K562 (cell line): ENCODE results near the gene CD74. TPM values are rescaled to one million over a fixed set of nuclear protein-coding genes. Genes with fewer than 3 reads are reported as not detected.

Experiments
- ATF1 ChIP-seq, 2 experiments: fragments of 450-650 bp in 1 of 2; IDR thresholded peaks; 2 replicates each; pipeline ENCODE4 v1.6.1; 2016; ENCODE audit warnings: missing compliant biosample characterization in 1 of 2, missing genetic modification characterization in 1 of 2
- BCLAF1 ChIP-seq, 2 experiments: fragments of 450-650 bp in 1 of 2; IDR thresholded peaks; 2 replicates each; pipeline ENCODE4 v1.6.1; 2011 to 2017; ENCODE audit warnings: low read depth in 2 of 2, antibody characterized with exemption in 1 of 2, borderline replicate concordance in 1 of 2, low read length in 1 of 2, mild to moderate bottlenecking in 1 of 2, mixed read lengths in 1 of 2; ENCODE audit not compliant: control insufficient read depth in 1 of 2
- CREM ChIP-seq: IDR thresholded peaks from 2 replicates; pipeline ENCODE4 v1.6.1; 2014; ENCODE audit warnings: antibody characterized with exemption, low read depth
- ELK1 ChIP-seq: sonication (generic); formaldehyde crosslinking; IDR thresholded peaks from 2 replicates; pipeline ENCODE4 v1.8.1; 2022; ENCODE audit warnings: missing genetic modification reagents
- ETV5 ChIP-seq: sonication (generic); formaldehyde crosslinking; IDR thresholded peaks from 2 replicates; pipeline ENCODE4 v1.4.0; 2020; ENCODE audit warnings: low read depth, mild to moderate bottlenecking, missing genetic modification reagents
- FOXA3 ChIP-seq, 2 experiments: fragments of 450-650 bp in 1 of 2; sonication (generic) in 1 of 2; formaldehyde crosslinking; IDR thresholded peaks in 1 of 2; conservative IDR thresholded peaks in 1 of 2; 2 replicates each; pipeline versions ENCODE4 v1.4.0 to v1.8.0; 2020 to 2022; ENCODE audit warnings: mild to moderate bottlenecking in 2 of 2, missing genetic modification reagents in 1 of 2
- GATAD2B ChIP-seq: fragments of 450-650 bp; IDR thresholded peaks from 2 replicates; pipeline ENCODE4 v1.6.1; 2017; ENCODE audit warnings: mild to moderate bottlenecking, borderline replicate concordance
- MCM7 ChIP-seq, 2 experiments: fragments of 450-650 bp; IDR thresholded peaks; 2 replicates each; pipeline ENCODE4 v1.6.1; 2016 to 2018
- MTA1 ChIP-seq: fragments of 450-650 bp; IDR thresholded peaks from 2 replicates; pipeline ENCODE4 v1.6.1; 2017; ENCODE audit warnings: borderline replicate concordance
- NFIC ChIP-seq: fragments of 450-650 bp; IDR thresholded peaks from 2 replicates; pipeline ENCODE4 v1.6.1; 2017; ENCODE audit warnings: mild to moderate bottlenecking, inconsistent platforms
- NONO ChIP-seq, 2 experiments: fragments of 200-400 bp in 1 of 2; fragments of 450-650 bp in 1 of 2; formaldehyde crosslinking in 1 of 2; IDR thresholded peaks; 2 replicates each; pipeline ENCODE4 v1.6.1; 2017; ENCODE audit warnings: low read depth in 2 of 2, mild to moderate bottlenecking in 2 of 2, moderate library complexity in 2 of 2, low read length in 1 of 2
- RBM34 ChIP-seq: fragments of 200-400 bp; formaldehyde crosslinking; IDR thresholded peaks from 2 replicates; pipeline ENCODE4 v1.6.1; 2018; ENCODE audit warnings: low read length, borderline replicate concordance; ENCODE audit not compliant: insufficient read depth
- SNRNP70 ChIP-seq: fragments of 200-400 bp; formaldehyde crosslinking; optimal IDR thresholded peaks from 2 replicates; pipeline ENCODE3; 2017; ENCODE audit warnings: low read depth, low read length
- TAF1 ChIP-seq: IDR thresholded peaks from 2 replicates; pipeline ENCODE4 v1.6.1; 2011; ENCODE audit warnings: mild to moderate bottlenecking, low read length, moderate library complexity; ENCODE audit not compliant: insufficient read depth, control insufficient read depth, severe bottlenecking; ENCODE audit errors: extremely low read depth
- TCF7L2 ChIP-seq: fragments of 150-350 bp; IDR thresholded peaks from 2 replicates; pipeline ENCODE4 v1.6.1; 2016; ENCODE audit warnings: low read depth, mild to moderate bottlenecking, low read length, moderate library complexity
- TSC22D4 ChIP-seq: fragments of 450-650 bp; IDR thresholded peaks from 2 replicates; pipeline ENCODE4 v1.6.1; 2016; ENCODE audit warnings: missing genetic modification characterization, missing biosample characterization, control low read depth
- ZNF124 ChIP-seq: sonication (generic); formaldehyde crosslinking; IDR thresholded peaks from 2 replicates; pipeline ENCODE4 v1.8.1; 2022; ENCODE audit warnings: missing genetic modification reagents
- ZNF354B ChIP-seq: fragments of 250-450 bp; sonication (Bioruptor Pico); IDR thresholded peaks from 2 replicates; pipeline ENCODE4 v1.4.0; 2020
- ZNF395 ChIP-seq: fragments of 200-800 bp; sonication (Bioruptor generic); IDR thresholded peaks from 2 replicates; pipeline ENCODE4 v1.6.1; 2017; ENCODE audit warnings: missing genetic modification characterization, missing compliant biosample characterization
- ZNF512 ChIP-seq: IDR thresholded peaks from 2 replicates; pipeline ENCODE4 v1.6.1; 2016; ENCODE audit warnings: missing genetic modification characterization, missing compliant biosample characterization
- ZNF778 ChIP-seq: fragments of 450-650 bp; formaldehyde crosslinking; IDR thresholded peaks from 2 replicates; pipeline ENCODE4 v1.4.0; 2020; ENCODE audit warnings: mild to moderate bottlenecking, moderate library complexity
- polyA plus RNA-seq, 8 experiments: library from polyadenylated mRNA; depleted of rRNA in 4 of 8; stranded (reverse) in 5 of 8; unstranded in 3 of 8; fragments of >200 nt; fragmentation: Nextera tagmentation in 2 of 8; fragmentation: Illumina TruSeq in 1 of 8; extraction: Ambion mirVana in 2 of 8; extraction: Trizol in 1 of 8; gene quantifications; 2 replicates each; pipeline versions ENCODE4 v1.2.1 to v1.2.3, GENCODE V29; 2011 to 2014; ENCODE audit warnings: inconsistent platforms in 1 of 8, missing spikeins in 1 of 8
- total RNA-seq, 7 experiments: library from RNA; depleted of rRNA in 6 of 7; stranded (reverse); fragments of >200 nt in 6 of 7; fragmentation: Illumina TruSeq in 2 of 7; extraction: Trizol in 2 of 7; gene quantifications; 2 replicates each; pipeline versions ENCODE4 v1.2.1 to v1.2.3, GENCODE V29; 2011 to 2021; ENCODE audit warnings: low replicate concordance in 1 of 7

Gene CD74
- total and polyA plus RNA-seq, 9 of the 15 experiments (the other 6 are each of a cell fraction or from before 2014, with no cell fraction given), result 0.07 to 4.8 (median 0.32) TPM

GRCh38 chr5:150436141-150436680 lies 23.5 kb upstream of the CD74 start (continued):
- TF ChIP-seq ZNF512 (tag) (no peak), ELK1 (CRISPR knock-in tag) (no peak), TAF1 (no peak), TCF7L2 (no peak), SNRNP70 (no peak), ZNF395 (CRISPR knock-in tag) (no peak), RBM34 (no peak), ZNF778 (CRISPR knock-in tag) (no peak), FOXA3 (CRISPR knock-in tag; conservative IDR thresholded peaks at IDR 0.05 in 1 of 2, IDR thresholded peaks at IDR 0.05 in 1 of 2) (no peak), NONO (IDR thresholded peaks at IDR 0.05; ENCODE audit: low read depth in 2 of 2, low read length in 1 of 2) (no peak), ATF1 (CRISPR knock-in tag; IDR thresholded peaks at IDR 0.05) (no peak), ATF1 (tag; IDR thresholded peaks at IDR 0.05) (peak; percentile 20; the same call in 1 of the 2 replicates), NFIC (no peak), GATAD2B (no peak), ETV5 (CRISPR knock-in tag) (no peak), CREM (peak; percentile 62), TSC22D4 (tag) (no peak), BCLAF1 (IDR thresholded peaks at IDR 0.05; ENCODE audit: borderline replicate concordance in 1 of 2, control insufficient read depth in 1 of 2, low read depth in 2 of 2, low read length in 1 of 2) (no peak), ZNF124 (CRISPR knock-in tag) (no peak), ZNF354B (no peak), MCM7 (IDR thresholded peaks at IDR 0.05) (no peak), MTA1 (no peak)
